CMK (cell line): ENCODE results near the gene SEPTIN5.
"Not testable (repeated sequence)": the region's sequence is repeated elsewhere in the genome, so short reads cannot be mapped to it uniquely, and the experiment has no call there.

Source experiments
- DNase-seq: peaks from one replicate; pipeline ENCODE4 v3.0.0-alpha.2; 2010; ENCODE audit warnings: low read depth

Gene SEPTIN5

DNA sequence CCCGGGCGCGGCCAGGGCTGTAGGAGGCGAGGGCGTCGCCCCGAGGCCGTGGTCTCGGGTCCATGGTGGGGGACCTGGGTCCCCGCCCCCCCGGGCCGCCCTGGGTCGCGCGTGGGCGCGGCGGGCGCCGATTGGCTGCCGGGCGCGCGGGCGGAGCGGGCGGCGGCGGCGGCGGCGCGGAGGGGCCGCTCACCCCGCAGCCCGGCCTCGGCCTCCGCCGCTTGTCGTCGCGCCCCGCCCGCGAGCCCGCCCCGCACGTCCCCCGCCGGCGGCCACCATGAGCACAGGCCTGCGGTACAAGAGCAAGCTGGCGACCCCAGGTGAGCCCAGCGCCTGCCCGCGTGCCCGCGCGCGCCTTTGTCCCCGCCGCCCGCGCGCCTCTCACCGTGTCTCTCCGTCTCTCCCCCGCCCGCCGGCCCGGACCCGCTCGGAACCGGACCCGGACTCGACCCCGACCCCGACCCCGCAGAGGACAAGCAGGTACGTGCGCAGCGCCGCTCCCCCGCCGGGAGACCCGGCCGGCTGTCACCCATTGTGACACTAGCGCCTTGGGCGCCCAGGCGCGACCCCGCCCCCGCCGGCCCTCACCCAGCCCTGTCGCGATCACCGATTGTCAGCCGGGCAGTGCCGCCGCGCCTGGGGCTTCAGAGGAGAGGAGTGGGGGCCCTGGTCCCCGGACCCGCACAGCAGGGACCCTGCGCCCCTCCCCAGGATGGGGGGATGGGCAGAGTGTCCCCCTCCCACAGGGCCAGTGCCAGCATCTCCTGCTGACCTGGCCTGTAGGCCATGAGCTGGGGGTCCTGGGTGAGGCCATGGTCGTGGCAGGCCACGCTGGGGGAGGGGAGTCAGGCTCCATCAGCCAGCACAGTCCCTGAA lies at the start of gene SEPTIN5:
Gene SEPTIN5, plus strand, starts transcription at position 192 of the 876 bp plus-strand sequence. Its CDS starts 86 bp downstream, at position 278.
- DNase-seq: no peak

DNA sequence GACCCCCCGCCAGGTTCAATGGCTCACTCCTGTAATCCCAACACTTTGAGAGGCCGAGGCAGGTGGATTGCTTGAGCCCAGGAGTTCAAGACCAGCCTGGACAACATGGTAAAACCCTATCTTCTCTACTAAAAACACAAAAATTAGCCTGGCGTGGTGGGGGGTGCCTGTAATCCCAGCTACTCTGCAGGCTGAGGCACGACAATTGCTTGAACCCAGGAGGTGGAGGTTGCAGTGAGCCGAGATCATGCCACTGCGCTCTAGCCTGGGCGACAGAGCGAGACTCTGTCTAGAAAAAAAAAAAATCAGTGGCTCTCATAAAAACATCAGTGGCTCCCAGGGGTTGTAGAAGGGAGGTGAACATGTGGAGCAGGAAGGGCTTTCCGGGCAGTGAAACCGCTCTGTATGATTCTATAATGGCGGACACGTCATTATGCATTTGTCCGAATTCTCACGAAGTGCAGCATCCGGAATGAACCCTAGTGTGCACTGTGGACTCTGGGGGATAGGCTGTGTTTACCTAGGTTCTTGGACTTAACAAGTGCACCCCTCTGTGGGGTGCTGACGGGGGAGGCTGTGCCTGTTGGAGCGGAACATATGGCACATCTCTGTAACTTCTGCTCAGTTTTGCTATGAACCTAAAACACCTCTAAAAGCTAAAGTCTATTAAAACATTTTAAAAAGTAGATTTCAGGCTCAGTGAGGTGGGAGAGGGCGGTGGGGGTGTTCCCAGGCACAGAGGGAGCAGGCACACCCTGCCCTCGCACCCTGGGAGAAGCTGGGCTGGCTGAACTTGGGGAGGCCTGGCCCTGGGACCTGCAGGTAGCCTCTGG lies 49.1 kb upstream of the SEPTIN5 start:
- DNase-seq: no peak

DNA sequence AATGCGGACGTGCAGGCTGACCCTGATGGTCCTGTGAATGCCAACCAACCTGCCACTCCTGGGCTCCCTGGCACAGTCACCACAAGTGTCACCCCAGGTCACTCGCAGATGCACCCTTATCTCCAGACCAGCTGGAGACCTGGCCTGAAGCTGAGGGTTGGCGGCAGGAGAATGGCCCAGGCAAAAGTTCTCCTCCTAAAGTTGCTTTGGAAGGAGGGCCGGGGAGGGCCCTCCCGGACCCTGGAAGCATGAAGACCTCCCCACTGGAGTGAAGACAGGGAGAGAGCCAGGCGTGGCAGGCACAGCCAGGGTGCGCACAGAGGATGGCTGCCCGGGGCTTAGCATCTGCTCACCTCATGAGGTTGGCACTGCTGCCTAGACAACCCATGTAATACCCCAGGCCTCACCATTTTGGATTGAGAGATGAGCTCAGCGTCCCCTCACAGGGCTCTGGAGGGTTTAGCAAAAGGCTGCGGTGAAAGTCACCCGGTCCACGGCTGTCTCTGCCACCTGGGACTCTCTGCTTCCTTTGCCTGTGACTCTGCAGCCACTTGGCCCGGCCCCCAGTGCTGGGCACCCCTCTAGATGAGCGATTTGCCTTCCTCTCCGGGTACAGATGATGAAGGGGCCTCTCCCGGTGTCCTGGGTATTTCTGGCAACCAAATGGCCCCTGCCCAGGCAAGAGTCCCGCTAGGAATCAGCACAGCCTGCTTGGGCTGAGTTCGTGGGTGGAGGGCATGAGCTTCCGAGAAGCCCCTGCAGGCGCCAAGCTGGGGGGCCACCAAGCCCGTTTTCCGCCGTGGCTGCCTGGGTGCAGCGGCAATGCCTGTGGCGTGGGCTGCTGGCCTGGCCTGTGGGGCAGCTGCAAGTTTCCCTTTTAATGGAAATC lies 48.3 kb upstream of the SEPTIN5 start:
- no peak for DNase-seq

DNA sequence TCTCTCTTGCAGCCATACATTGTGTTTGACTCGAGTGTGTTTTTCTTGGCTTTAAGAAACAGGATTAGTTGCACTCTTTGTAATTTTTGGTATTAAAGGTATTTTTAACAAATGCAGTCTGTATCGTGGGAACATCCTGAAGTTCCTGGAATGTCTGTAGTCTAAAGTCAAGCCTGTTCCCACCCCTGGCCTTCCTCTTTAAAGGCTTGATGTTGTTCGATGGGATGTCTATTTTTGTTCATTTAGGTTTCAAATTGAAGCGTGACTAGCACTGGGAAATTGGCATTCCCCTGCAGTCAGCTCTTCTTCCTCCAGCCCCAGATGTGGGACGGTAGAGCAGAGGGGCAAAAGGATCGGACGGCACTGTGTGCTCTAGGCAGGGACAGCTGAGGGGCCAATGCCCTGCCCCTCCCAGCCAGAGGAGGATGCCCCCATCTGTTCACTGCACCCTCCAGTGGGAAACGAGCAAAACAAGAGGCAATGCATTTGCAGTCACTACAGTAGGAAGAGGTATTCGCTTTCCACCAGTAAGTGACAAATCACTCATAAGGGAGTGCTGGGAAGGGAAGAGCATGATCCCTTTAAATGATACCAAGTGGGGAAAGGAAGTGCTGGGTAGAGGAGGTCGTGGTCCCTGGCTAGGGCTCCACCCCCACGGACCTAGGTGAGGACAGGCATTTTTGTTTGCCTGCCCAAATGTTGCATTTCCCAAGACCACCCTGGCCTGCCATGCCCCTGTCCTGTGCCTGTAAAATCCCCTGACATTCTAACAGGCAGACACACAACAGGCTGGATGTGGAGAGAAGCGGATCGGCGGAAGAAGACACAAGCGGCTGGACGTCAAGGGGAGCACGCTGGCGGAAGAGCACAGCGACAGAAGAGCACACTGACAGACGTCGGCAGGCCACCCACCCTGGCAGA lies 47.4 kb upstream of the SEPTIN5 start:
- DNase-seq: no peak

DNA sequence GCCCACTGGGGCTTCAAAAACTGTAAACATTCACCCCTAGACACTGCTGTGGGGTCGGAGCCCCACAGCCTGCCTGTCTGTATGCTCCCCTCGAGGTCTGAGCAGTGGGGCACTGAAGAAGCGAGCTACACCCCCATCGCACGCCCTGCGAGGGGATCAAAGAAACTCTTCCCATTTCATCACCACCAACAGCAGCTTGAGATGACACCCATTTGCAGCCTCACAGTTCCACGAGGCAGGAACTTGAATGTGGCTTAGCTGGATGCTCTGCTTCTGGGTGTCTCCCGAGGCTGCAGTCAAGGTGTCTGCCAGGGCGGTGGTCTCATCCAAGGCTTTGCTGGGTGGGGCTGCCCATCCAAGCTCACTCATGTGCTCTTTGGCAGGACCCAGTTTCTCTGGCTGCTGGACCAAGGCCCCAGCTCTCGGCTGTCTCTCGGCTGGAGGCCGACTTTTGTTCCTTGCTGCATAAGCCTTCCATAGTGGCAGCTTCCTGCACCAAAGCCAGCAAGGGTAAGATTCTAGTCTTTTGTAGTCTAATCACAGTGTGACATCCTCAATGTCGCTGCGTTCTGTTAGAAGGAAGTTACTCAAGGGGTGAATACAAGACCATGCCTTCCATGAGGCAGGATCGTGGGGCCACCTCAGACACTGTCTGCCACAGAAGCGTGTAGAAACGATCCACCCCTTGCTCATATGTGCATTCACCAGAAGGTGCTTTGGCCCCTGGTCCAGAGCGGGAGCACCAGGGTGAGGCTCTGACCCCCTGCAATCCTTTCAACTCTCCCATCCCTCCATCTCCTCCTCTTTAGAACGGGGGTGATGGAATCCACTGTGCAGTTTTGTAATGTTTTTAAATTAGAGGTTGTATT lies 46.2 kb upstream of the SEPTIN5 start:
- DNase-seq: no peak

DNA sequence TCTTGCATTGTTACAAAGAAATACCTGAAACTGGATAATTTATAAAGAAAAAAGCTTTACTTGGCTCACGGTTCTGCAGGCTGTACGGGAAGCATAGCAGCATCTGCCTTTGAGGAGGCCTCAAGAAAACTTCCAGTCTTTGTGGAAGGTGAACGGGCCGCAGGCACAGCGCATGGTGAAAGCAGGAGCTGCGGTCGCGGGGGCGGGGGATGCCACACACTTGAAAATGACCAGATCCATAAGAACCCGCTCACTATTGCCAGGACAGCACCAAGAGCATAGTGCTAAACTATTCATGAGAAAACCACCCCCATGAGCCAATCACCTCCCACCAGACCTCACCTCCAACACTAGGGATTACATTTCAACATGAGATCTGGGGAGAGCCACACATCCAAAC lies 45.6 kb upstream of the SEPTIN5 start:
- no peak for DNase-seq

DNA sequence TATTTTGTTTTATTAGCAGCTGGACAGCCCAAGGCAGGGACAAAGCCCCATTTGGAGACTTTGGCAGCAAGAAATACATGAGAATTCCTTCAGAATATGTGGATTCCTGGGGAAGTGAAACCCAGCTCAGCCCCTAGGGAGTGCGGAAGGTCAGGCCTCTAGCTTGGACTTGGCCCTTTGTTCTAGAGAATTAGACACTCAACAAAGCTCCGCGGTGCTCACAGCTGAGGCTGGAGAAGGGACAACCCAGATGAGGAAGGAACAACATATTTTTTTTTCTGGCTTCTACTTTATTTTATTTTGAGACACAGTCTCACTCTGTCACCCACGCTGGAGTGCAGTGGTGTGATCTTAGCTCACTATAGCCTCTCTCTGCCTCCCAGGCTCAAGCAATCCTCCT lies 44.7 kb upstream of the SEPTIN5 start:
- DNase-seq: no peak

DNA sequence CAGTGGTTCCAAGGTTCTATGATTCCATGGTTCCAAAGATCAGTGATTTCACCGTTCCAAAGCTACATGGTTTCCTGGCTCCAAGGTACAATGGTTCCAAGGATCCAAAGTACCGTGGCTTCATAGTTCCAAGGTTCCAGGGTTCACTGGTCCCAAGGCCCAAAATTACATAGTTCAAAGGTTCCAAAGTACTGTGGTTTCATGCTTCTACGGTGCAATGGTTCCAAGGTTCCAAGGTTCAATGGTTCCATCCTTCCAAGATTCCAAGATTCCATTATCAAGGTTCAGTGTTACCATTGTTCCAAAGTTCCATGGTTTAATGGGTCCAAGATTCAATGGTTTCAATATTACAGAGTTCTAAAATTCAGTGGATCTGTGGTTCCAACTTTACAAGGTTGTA lies 43.0 kb upstream of the SEPTIN5 start:
- no peak for DNase-seq

DNA sequence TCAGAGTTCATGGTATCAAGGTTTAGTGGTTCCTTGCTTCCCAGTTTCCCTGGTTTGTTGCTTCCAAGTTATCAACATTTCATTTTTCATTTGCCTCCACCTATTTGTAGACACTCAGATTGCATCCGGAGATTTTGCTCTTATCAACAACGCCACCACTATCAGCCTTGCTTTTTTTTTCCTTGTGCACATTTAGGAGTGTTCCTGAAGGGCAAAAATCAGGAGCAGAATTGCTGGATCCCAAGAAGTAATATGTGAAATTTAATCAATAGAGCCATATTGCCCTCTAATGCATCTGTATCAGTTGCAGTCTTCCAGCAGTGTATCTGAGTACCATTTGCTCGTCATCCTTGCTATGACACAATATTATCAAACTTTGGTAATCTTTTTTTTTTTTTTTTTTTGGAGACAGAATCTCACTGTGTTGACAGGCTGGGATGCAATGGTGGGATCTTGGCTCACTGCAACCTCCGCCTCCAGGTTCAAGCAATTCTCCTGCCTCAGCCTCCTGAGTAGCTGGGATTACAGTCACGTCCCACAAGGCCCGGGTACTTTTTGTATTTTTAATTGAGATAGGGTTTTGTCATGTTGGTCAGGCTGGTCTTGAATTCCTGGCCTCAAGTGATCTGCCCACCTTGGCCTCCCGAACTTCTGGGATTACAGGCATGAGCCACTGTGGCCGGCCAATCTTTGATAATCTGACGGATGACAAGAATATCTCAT lies 42.1 kb upstream of the SEPTIN5 start:
- DNase-seq: no peak

DNA sequence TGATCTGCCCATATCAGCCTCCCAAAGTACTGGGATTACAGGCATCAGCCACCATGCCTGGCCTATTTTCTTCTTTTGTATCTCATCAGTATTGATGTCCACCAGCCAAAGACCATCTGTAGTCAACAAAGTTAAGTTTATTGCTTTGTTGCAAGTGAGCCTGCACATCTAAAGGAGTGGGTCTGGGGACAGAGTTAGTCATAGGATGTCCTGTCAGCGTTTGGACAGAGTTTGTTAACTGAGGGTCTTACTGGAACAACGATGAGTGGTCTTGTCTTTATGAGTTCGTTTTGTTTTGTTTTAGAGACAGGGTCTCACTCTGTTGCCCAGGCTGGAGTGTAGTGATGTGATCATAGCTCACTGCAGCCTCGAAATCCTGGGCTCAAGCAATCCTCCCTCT lies 40.6 kb upstream of the SEPTIN5 start:
- no peak for DNase-seq

DNA sequence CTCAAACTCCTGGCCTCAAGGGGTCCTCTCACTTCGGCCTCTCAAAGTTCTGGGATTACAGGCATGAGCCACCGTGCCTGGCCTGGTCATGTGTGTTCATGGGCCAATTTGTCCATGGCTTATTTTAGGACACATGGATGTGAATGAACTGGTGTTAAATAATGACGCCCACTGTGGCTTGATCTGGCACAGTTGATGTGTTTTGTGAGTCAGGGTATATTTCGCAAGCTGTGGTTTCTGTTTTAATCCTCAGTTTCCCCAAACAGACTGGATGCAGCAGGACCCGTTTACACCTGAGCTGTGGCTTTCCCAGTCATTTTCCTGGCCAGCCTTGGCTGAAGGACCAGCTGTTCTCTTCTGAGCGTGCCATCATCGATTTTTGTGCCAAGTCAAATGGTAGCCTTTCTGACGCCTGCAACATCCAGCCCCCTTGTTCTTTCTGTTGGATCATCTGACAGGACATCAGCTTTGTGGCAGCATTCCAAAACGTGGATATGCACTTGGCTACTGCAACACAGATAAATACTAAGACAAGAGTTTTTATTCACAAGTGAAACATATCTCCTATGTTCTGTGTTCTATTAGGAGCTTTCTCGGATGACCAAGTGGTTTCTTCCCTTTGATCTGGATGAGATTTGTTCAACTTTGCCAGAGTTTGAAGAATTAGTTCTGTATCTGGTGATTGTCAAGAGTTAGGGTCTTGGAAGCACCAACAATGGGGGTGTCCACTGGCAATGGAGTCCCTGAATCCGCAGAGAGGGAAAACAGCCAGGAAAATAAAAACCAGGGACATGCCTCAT lies 40.0 kb upstream of the SEPTIN5 start:
- no peak for DNase-seq

DNA sequence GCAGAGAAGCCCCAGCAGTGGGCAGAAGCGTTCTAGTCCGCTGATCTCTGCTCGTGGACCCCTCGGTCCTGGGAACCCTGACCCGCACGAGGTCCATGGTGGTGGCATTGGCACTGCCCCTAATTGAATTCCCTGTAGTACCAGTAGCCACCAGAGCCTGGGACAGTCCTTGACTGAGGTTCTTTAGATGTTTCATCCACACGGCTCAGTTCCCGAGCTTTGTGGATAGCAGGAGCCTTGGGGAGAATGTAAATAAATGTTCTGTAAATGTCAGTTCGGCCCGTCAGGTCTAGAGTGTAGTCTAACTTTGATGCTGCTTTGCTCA lies 39.4 kb upstream of the SEPTIN5 start:
- no peak for DNase-seq

DNA sequence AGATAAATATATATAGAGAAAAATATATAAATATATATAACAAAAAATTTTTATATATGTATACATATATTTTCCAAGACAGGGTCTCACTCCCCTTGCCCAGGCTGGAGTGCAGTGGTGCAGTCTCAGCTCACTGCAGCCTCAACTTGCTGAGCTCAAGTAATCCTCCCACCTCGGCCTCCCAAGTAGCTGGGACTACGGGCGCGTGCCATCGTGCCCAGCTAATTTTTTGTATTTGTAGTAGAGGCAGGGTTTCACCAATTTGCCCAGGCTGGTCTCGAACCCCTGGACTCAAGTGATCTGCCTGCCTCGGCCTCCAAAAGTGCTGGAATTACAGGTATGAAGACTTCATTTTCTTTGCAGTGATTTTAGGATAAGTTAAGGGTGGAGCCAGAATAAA lies 38.9 kb upstream of the SEPTIN5 start:
- no peak for DNase-seq

DNA sequence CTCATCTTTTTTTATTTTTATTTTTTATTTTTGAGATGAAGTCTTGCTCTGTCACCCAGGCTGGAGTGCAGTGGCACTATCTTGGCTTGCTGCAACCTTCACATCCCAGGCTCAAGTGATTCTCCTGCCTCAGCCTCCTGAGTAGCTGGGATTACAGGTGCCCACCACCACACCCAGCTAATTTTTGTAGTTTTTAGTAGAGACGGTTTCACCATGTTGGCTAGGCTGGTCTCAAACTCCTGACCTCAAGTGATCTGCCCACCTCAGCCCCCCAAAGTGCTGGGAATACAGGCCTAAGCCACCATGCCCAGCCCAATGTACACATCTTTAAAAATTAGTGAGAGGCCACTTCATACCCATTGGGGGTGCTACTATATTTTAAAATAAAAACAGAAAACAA lies 37.9 kb upstream of the SEPTIN5 start:
- not testable (repeated sequence) for DNase-seq

DNA sequence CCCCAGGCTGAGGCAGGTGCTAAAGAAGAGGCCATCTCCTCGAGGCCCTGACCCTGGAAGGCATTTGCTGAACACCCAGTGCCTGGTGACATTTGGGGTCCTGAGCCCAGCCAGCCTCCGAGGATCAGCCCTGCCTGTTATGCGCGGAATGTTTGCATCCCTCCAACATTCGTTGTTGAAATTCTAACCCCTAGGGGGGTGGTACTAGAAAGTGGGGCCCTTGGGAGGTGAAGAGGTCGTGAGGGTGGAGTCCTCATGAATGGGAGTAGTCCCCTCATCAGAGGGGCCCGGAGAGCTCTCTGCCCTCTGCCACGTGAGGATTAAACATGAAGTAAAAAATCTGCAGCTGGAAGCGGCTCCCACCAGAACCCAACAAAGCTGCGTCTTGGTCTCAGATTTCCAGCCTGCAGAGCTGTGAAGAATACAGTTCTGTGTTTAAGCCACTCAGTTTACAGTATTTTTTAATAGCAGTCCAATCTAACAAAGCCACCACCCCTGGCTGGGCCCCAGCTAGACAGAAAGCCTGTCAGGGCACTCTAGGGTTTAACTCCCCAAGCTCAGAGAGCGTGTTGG lies 35.3 kb upstream of the SEPTIN5 start:
- DNase-seq: no peak

DNA sequence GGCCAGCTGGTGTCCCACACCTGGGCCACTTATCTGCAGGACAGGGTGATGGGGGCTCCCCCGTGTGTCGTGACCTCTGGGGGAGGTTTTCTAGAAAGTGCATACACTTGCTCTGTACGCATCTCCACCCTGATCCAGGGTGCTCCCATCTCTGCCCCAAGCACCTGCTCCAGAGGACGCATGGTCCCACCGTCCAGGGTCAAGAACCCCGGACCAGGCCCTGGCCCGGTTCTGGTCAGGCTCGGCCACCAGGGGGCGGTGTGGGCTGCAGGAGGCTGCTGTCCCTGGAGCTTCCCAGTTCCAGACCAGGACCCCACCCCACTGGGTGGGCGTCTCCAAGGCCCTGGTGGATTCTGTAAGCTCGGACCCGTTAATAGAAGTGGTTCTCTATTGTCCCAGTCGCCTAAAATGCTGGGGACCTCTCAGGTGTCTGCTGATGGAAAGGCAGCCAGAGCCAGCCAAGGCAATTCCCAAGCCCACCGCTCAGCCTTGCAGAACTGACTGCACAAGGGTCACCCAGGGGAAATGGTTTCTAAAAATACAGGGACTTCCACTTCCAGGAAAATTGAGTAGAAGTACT lies 34.7 kb upstream of the SEPTIN5 start:
- DNase-seq: no peak

DNA sequence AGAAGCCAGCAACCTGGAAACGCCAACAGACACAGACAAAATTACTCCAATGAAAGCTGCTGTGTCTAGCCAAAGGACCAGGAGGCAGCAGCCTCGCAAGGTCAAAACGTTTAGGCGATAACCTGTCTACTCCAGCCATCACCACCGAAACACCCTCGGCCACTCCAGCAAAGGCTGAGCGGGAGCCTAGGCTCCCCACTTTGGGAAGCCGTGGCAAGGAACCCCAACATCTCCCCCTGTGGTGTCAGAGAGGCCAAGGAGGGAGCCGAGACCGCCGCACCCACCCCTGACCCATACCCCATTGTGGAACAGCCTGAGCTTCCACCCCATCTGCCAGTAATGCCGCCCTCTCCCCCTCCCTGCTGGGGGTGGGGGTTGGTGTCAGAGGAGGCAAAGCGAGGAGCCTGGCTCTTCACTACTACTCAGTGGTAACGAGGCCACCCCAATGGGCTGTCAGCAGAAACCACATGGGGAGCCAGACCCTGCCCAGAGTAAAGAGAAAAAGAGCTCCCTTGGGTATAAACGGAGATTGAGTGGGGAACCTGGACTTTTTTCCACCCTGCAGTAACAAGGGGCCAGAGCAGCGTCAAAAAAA lies 33.9 kb upstream of the SEPTIN5 start:
- no peak for DNase-seq
